ENCODE measurements around the gene MINDY1. TPM values are rescaled to one million over a fixed set of nuclear protein-coding genes. Genes with fewer than 3 reads are reported as not detected.

Gene MINDY1
- total and polyA plus RNA-seq, 10 of the 15 experiments (the other 5 are each of a cell fraction or from before 2014, with no cell fraction given), result 0.48 to 8.8 (median 5.0) TPM

- Histone ChIP-seq H3K4me3 (no peak overlapping the region), H3K79me2 (ENCODE audit: control insufficient read depth, insufficient read depth, low read length) (peaks cover 16% of the 10 kb centered on the region), H3K9ac (ENCODE audit: control insufficient read depth, insufficient read depth, low read length) (no peak overlapping the region), H3K27ac (ENCODE audit: control insufficient read depth, insufficient read depth) (no peak overlapping the region), H3K27me3 (replicated peaks in 1 of 2; ENCODE audit: control insufficient read depth in 2 of 2, insufficient read depth in 2 of 2, low read length in 1 of 2) (no peaks in the 10 kb centered on the region), H3K9me3 (replicated peaks; ENCODE audit: control insufficient read depth, insufficient read depth, low read length) (no peaks in the 10 kb centered on the region), H3K36me3 (ENCODE audit: control insufficient read depth in 2 of 2, insufficient read depth in 2 of 2, low read length in 1 of 2) (no peaks in the 10 kb centered on the region), H4K20me1 (ENCODE audit: control insufficient read depth, insufficient read depth) (no peaks in the 10 kb centered on the region), H3K4me2 (ENCODE audit: control insufficient read depth, insufficient read depth) (no peak overlapping the region), H2AFZ (ENCODE audit: control insufficient read depth, low read depth, low read length) (no peak overlapping the region), H3K4me1 (ENCODE audit: control insufficient read depth, insufficient read depth, low read length) (peaks cover 7% of the 10 kb centered on the region)
- SMC1A ChIA-PET (ENCODE audit: uncharacterized antibody, unreplicated experiment), result no interaction called here
- no peak for ATAC-seq
- RAD21 ChIA-PET (ENCODE audit: unreplicated experiment), result no interaction called here
- in situ Hi-C loops (cut with MboI), result no loop called here
- WGBS (ENCODE audit: insufficient coverage, insufficient replicate concordance, low lambda C conversion rate, missing lambda C conversion rate), result 71% methylated on average over 2 of the region's 3 CpGs
- CTCF ChIA-PET, result no interaction called here
- BruUV-seq (replicated peaks), result no TSS peak
- DNase-seq (ENCODE audit: low read depth, low spot score), result no peak
- TF ChIP-seq IRF5 (IDR thresholded peaks at IDR 0.05; ENCODE audit: borderline replicate concordance), result no peak
- TF ChIP-seq SMARCA5 (IDR thresholded peaks at IDR 0.05), result no peak
- TF ChIP-seq HSF1 (IDR thresholded peaks at IDR 0.05; ENCODE audit: low read depth, low read length), result no peak
- no peak for FAIRE-seq
- intact Hi-C loops (cut with micrococcal nuclease; ENCODE audit: unreplicated experiment), result no loop called here
- POLR2A ChIA-PET, result interaction anchor here (0.5 to 1.3 kb wide), 5 partner anchors 14 to 165 kb away, joined by 3 to 6 read pairs (median 4); partner anchors contain the start of gene TMOD4
Observed at GRCh38 chr1:151010346-151010726, 3.6 kb upstream of the MINDY1 start.
